ENCODE measurements around the gene KANSL1. TPM values are rescaled to one million over a fixed set of nuclear protein-coding genes. Genes with fewer than 3 reads are reported as not detected.
A peak's percentile ranks its signal among the peaks of the same experiment; 100 is the strongest.
"Not testable (repeated sequence)": the region's sequence is repeated elsewhere in the genome, so short reads cannot be mapped to it uniquely, and the experiment has no call there.

KANSL1 gene
- polyA plus RNA-seq, 4 donors = 66.4 to 80.7 (median 69.0) TPM

GRCh38 chr17:46193626-46194392 is 580 bp upstream of the KANSL1 start:
- DNase-seq (ENCODE audit: low read depth in 4 of 4, low spot score in 3 of 4) = peak; percentile 75 to 92 (median 80)

GRCh38 chr17:46192439-46193150 is 634 bp downstream of the KANSL1 start:
- DNase-seq (ENCODE audit: low read depth in 4 of 4, low spot score in 3 of 4) = peak; percentile 49 to 77 (median 54)

- peak in 2 of 4 donors; percentile 16 to 45 for DNase-seq (ENCODE audit: low read depth in 4 of 4, low spot score in 3 of 4)
Observed at GRCh38 chr17:46192189-46192438, 1.1 kb downstream of the KANSL1 start.

GRCh38 chr17:46191322-46192188 is 1.7 kb downstream of the KANSL1 start:
- DNase-seq (ENCODE audit: low read depth in 4 of 4, low spot score in 3 of 4) = peak in 3 of 4 donors; percentile 8 to 67 (median 25)

- no peak for DNase-seq (ENCODE audit: low read depth in 4 of 4, low spot score in 3 of 4)
Observed at GRCh38 chr17:46190763-46191162, 2.5 kb downstream of the KANSL1 start.

- DNase-seq (ENCODE audit: low read depth in 4 of 4, low spot score in 3 of 4) = not testable (repeated sequence)
Observed at GRCh38 chr17:46186827-46187235, 6.4 kb downstream of the KANSL1 start.

GRCh38 chr17:46184696-46185095 is 8.5 kb downstream of the KANSL1 start:
- no peak for DNase-seq (ENCODE audit: low read depth in 4 of 4, low spot score in 3 of 4)

- not testable (repeated sequence) for DNase-seq (ENCODE audit: low read depth in 4 of 4, low spot score in 3 of 4)
Observed at GRCh38 chr17:46183383-46183782, 9.8 kb downstream of the KANSL1 start.

GRCh38 chr17:46182961-46183360 is 10.3 kb downstream of the KANSL1 start:
- no peak for DNase-seq (ENCODE audit: low read depth in 4 of 4, low spot score in 3 of 4)

GRCh38 chr17:46181940-46182339 is 11.3 kb downstream of the KANSL1 start:
- no peak for DNase-seq (ENCODE audit: low read depth in 4 of 4, low spot score in 3 of 4)

- DNase-seq (ENCODE audit: low read depth in 4 of 4, low spot score in 3 of 4) = not testable (repeated sequence)
Observed at GRCh38 chr17:46181316-46181715, 11.9 kb downstream of the KANSL1 start.

- no peak for DNase-seq (ENCODE audit: low read depth in 4 of 4, low spot score in 3 of 4)
Observed at GRCh38 chr17:46180892-46181274, 12.3 kb downstream of the KANSL1 start.

- not testable (repeated sequence) for DNase-seq (ENCODE audit: low read depth in 4 of 4, low spot score in 3 of 4)
Observed at GRCh38 chr17:46180185-46180891, 12.9 kb downstream of the KANSL1 start.

- no peak for DNase-seq (ENCODE audit: low read depth in 4 of 4, low spot score in 3 of 4)
Observed at GRCh38 chr17:46179375-46179999, 13.7 kb downstream of the KANSL1 start.

GRCh38 chr17:46178550-46179214 is 14.5 kb downstream of the KANSL1 start:
- DNase-seq (ENCODE audit: low read depth in 4 of 4, low spot score in 3 of 4) = no peak

- no peak for DNase-seq (ENCODE audit: low read depth in 4 of 4, low spot score in 3 of 4)
Observed at GRCh38 chr17:46176975-46177374, 16.3 kb downstream of the KANSL1 start.

GRCh38 chr17:46175891-46176290 is 17.3 kb downstream of the KANSL1 start:
- no peak for DNase-seq (ENCODE audit: low read depth in 4 of 4, low spot score in 3 of 4)

- DNase-seq (ENCODE audit: low read depth in 4 of 4, low spot score in 3 of 4) = no peak
Observed at GRCh38 chr17:46173153-46173552, 20.1 kb downstream of the KANSL1 start.

- no peak for DNase-seq (ENCODE audit: low read depth in 4 of 4, low spot score in 3 of 4)
Observed at GRCh38 chr17:46171939-46172338, 21.3 kb downstream of the KANSL1 start.

Measured in right renal pelvis (tissue), 4 donors.